Measurements from ENCODE around the gene GAD1.

GAD1 gene

DNA sequence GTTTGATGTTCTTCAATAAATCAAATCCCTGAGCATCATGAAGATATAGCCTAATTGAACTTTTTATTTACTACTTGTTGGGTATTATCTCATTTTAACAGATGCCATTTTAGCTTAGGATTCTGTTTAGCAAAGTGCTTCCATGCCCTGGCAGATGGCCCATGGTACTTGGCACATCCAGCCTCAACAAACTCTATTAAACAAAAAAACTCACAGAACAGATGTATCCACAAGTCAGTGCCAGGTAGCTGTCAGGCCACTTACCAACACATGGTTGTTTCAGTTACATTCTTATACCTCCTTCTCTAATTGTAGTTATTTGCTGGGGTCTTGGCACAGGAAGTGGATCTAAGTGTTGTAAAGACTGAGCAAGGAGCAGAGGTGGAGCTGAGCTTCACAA is 29.6 kb downstream of the GAD1 start:
- no peak for DNase-seq

DNA sequence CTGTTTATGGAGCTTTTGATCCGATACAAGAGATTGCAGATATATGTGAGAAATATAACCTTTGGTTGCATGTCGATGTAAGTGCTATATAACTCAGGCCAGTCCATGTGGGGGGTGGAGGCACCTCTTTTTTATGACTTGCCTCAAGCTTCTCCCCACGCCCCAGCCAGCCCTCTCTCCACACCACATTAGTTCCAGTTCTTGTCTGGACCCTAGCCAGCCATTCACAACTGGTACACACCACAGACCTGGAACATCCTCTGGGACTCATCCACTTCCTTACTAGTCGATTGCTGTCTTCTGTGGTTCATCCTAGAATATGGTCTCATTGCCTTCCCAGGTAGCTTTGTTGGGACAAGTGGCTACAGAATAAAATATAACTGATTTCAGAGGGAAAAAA is 31.0 kb downstream of the GAD1 start:
- DNase-seq, result no peak

DNA sequence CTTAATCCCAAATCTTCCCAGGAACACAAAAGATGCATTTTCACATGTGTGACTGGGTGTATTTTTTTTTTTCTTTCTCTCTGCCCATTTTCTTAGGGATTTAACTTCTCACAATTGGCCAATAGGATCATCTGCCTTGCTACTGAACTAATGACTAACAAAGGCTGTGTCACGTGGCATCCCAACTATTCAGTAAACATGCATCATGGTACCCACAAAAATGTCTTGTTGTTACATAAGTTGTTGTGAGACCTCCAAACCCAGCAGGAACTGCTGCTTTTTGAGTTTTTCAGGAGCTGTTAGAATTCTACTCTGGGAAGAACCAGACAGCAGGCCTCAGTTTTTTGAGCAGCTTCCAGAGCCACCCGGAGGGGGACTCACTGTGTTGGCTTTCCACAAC is 31.9 kb downstream of the GAD1 start:
- no peak for DNase-seq

- no peak for DNase-seq
Observed at GRCh38 chr2:170850251-170850650, 33.6 kb downstream of the GAD1 start.

DNA sequence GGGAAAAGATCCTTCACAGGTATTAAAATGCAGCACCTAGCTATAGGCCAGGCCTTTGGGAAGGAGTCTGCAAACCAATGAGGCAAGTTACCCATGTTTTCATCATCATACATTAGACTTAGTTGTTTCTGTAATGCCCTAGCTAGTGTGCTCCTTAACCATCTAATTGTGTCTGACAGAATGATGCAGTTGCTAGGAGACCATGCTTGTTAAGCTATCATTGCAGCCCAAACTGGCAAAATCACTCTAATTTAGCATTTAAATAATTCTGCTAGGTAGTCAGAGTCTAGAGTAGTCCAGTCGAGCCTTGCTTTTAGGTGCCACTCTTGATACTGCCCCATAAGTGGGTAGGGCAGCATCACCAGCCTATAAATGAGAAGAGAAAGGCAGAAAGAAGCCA is 34.9 kb downstream of the GAD1 start:
- DNase-seq, result no peak

DNA sequence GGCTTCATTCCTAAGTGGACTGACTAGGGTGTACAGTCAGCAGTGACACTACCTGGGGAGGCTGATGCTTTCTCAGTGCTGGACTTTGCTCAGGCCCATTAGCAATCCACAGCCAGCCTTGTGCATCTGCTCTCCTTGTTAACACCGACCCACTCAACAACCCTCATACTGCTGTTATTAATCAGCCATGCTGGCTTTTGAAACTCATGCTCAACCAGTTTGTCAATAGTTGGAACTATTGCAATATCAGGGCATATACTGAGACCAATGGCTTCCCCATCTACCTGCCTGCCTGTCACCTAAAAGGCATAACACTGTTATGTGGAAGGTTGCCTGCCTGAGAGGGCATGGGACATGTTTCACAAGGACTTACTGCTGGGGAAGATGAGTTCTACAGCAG is 39.4 kb downstream of the GAD1 start:
- no peak for DNase-seq

DNA sequence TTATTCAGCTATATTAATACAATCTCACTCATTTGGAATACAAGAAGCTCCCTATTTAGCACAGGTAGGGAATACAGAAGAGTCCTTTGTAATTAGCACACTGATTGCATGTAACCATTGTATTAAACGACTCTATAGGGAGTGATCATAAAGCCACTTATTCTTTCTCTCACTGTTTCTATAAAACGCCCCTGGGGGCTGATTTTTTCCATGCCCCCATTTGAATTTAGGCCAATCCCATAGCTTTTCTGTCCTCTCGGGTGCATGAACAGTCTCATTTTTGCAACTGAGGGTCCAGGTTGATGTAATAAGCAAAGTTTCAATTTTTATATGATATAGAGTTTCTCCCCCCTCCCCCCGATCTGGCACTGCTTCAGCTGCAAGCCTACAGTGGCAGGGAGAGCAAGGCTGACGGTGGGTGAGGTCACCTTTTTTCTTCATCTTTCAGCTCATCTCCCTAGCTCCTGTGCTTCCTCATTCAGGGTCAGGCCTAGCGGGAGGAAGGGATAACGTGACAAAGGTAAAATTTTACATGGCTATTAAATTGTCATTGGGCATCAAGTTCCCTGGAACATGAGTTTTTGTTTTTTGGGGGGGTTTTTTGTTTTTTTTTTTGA is 45.7 kb downstream of the GAD1 start:
- DNase-seq, result no peak

- no peak for DNase-seq
Observed at GRCh38 chr2:170863087-170863486, 46.4 kb downstream of the GAD1 start.

DNA sequence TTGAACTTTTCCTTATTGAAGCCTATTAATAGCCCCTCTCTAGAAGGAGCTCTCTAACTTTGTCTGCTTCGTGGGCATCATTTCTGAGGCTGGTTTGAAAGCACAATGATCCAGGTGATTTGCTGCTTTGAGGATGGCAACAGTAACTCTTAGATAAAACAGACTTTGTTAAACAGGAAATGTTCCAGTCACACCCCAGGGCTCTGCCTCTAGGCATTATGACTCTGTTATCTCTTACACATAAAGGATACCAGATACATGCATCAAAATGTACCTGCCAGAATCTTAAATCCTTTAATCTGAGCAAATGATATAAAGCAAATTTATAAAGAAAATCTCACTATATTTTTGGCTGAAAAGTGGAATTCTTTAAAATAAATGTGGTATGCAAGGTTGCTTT is 52.3 kb downstream of the GAD1 start:
- no peak for DNase-seq

DNA sequence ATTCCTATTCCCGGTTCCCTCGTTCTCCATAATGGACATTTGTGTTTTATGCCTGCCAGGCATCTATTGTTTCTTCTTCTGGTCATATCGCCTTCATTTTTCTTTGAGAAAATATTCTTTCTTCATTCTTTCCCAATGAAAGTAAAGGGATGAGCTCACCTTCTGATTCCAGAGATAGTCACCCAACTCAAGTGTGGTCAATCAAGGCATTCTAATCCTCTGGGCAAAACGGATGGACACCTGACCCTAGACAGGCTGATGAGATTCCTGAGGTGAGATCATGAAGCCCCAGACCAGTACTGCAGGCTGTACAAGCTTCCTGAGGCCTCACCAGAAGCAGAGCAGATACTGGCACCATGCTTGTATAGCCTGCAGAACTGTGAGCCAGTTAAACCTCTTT is 52.8 kb downstream of the GAD1 start:
- no peak for DNase-seq

DNA sequence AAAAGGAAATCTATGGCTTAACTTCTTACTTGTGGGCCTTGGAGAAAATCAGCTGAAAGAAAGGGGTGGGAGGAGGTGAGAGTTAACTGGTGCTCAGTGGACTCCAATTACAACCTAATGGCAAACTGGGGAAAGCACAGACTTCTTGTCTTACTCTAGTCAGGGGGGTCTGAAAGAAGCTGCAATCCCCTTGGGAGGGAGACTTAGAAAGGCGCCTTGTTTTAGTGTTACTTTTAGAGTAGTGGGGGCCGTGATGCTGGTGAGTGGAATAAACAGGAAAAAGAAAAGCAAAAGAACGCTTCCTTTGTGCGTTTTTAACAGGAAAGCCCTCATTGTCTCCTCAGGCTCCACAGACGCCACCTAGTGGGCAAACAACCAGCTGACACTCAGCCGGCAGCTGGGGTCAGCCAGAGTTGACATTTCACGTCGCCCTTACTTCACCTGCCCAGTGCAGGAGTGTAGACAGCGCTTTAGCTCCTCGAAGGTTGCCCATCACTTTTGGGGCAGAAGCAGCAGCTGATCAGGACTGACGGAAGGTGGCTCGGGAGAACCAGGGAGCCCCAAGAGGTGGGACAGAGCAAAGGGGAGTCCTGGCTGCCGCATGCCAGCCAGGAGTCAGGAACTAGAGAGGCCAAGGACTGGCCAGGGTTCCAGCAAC is 56.5 kb downstream of the GAD1 start:
- peak; percentile 80 for DNase-seq

GRCh38 chr2:170878066-170878465 is 61.4 kb downstream of the GAD1 start:
- DNase-seq, result no peak

DNA sequence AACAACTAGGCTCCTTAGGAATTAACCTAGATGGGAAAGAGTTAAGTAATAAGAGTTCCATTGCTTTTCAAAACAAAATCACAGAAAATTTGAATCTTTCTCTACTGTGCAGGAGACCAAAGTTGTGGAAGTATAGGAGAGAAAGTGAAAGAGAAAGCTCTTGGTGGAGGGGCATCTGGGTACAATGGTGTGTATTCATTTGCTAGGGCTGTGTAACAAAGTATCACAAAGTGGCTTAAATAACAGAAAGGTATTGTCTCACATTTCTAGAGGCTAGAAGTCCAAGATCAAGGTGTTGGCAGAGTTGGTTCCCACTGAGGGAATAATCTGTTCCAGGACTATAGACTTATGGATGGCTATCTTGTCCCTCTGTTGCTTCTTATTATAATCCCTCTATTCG is 61.8 kb downstream of the GAD1 start:
- no peak for DNase-seq

DNA sequence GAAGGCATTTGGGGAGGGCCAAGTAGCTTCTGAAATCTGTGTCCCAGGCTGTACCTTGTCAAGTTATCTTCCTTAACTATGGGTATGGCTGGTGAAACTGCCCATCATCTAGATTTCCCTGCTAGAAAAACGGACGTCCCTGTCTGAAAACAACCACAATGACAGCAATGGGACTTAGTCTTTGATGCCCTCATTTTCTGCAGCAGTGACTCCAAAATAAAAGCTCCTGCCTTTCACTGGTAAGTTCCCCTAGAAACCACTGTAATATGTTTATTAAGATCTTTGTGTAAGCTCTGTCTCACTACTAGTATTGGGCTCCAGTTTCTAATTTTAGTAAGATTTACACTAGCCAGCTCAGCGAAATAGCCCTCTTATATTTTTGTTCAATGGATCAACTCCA is 65.2 kb downstream of the GAD1 start:
- no peak for DNase-seq

GRCh38 chr2:170882758-170883157 is 66.1 kb downstream of the GAD1 start:
- no peak for DNase-seq

DNA sequence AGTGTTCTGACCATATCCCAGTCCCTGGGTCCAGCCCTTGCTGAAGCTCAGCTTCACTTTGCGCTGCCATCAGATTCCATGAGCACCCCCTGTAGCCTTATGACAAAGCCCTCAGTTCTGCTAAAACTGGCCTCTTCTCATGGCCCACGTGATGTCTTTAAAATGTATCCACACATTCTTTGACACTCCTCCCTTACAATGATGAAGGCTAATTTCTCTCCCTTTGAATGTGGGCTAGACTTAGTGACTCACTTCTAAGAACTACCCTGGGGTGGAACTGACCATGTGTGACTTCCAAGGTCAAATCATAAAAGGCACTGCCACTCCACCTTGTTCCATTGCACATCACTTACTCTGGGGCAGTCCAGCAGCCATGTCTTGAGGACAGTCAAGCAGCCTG is 67.0 kb downstream of the GAD1 start:
- no peak for DNase-seq

- DNase-seq, result no peak
Observed at GRCh38 chr2:170885130-170885791, 68.6 kb downstream of the GAD1 start.

GRCh38 chr2:170886386-170886785 is 69.7 kb downstream of the GAD1 start:
- no peak for DNase-seq

DNA sequence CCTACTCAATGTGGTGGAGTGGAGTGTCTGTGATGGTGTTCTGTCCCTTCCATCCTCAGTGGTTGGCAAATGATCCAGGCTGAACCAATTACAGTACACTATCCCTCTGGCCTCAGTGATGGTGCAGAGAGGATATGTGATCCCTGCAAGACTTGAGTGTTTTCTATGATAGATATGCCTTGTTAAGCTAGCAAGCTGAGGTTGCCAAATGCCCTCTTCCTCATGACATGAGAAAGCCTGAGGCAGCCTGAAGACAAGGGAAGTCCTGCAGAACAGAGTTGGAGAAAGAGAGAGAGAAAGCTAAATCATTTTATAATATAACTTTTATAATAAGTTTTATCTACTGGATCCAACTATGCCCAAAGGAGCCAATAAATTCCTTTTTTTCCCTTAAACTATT is 70.8 kb downstream of the GAD1 start:
- DNase-seq, result no peak

GRCh38 chr2:170887896-170888295 is 71.2 kb downstream of the GAD1 start:
- no peak for DNase-seq

- DNase-seq, result no peak
Observed at GRCh38 chr2:170891893-170892292, 75.2 kb downstream of the GAD1 start.

GRCh38 chr2:170892391-170892951 is 75.8 kb downstream of the GAD1 start:
- DNase-seq, result no peak

- DNase-seq, result no peak
Observed at GRCh38 chr2:170895023-170895757, 78.5 kb downstream of the GAD1 start.

- no peak for DNase-seq
Observed at GRCh38 chr2:170896622-170897021, 79.9 kb downstream of the GAD1 start.
